ACC112 (cell line): ENCODE measurements around the gene SLC1A5.

Source experiments
- H2AFZ ChIP-seq: fragments of 200-600 bp; sonication (generic); one replicate; pipeline ENCODE4 v1.6.0; 2017; ENCODE audit warnings: antibody characterized with exemption, low read length; ENCODE audit not compliant: unreplicated experiment
- H3K27ac ChIP-seq: fragments of 200-600 bp; sonication (generic); 2 replicates; pipeline ENCODE4 v1.5.1; 2014; ENCODE audit warnings: low read depth, mild to moderate bottlenecking, antibody characterized with exemption, low read length, moderate library complexity
- H3K27me3 ChIP-seq: fragments of 200-600 bp; sonication (generic); 2 replicates; pipeline ENCODE4 v1.6.1; 2014; ENCODE audit warnings: mild to moderate bottlenecking, antibody characterized with exemption, low read length, moderate library complexity, mixed read lengths; ENCODE audit not compliant: insufficient read depth
- H3K36me3 ChIP-seq: fragments of 200-600 bp; sonication (generic); 2 replicates; pipeline ENCODE4 v1.6.1; 2016; ENCODE audit warnings: mild to moderate bottlenecking, antibody characterized with exemption, low read length, moderate library complexity, mixed read lengths; ENCODE audit not compliant: insufficient read depth
- H3K4me1 ChIP-seq: fragments of 200-600 bp; sonication (generic); one replicate; pipeline ENCODE4 v1.6.1; 2016; ENCODE audit warnings: low read length, mixed read lengths; ENCODE audit not compliant: insufficient read depth, unreplicated experiment, control insufficient read depth
- H3K4me3 ChIP-seq: fragments of 200-600 bp; sonication (generic); 2 replicates; pipeline ENCODE4 v1.5.1; 2014; ENCODE audit warnings: mild to moderate bottlenecking, low read depth, low read length
- H3K79me2 ChIP-seq: fragments of 200-600 bp; sonication (generic); one replicate; pipeline ENCODE4 v1.6.0; 2016; ENCODE audit warnings: low read length; ENCODE audit not compliant: control insufficient read depth, unreplicated experiment, insufficient read depth

The SLC1A5 gene

DNA sequence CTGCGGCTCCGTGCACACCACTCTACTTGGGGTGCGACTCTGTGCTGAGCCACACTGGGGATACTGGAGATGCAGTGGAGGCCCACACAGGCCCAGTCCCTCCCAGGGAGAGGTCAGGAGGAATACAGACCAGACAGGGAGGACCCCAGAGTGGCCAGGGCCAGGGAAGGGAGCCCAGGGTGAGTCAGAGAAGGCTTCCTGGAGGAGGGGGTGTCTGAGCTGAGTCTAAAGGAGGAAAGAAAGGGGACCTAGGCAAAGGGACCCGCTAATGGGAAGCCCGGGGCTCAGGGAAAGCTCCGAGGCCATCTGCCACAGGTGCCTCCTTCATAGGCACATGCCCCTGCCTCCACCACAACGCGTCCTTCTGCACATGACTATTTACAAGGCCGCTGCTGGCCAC lies 58.2 kb downstream of the SLC1A5 start:
- Histone ChIP-seq H3K36me3 (0 out of 2 replicates have a peak, but pooled peaks cover 6% of the 10 kb centered on the region), H3K27ac (no peak overlapping the region), H3K79me2 (peaks cover 27% of the 10 kb centered on the region)

DNA sequence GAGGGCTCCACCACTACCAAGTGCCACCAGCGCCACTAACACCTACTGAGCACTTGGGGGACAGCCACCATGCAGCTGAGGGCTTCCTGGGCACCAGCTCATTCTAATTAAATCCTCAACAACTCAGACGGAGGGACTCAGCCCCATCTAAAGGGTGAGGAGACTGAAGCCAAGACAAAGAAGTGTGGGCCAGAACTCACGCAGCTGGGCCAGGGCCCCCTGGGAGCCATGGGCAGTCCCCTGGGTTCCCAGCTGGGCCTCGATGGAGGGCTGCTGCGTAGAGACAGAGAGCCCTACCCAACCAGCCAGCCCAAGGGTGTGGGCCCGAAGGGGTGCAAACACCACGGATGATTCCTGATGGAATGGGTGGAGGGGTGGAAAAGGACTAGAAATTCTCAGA lies 58.7 kb downstream of the SLC1A5 start:
- Histone ChIP-seq H3K27ac (no peak overlapping the region), H3K4me1 (peaks cover 27% of the 10 kb centered on the region), H3K79me2 (peaks cover 27% of the 10 kb centered on the region)

More for the DNA sequence above, 58.2 kb downstream of the SLC1A5 start:
- Histone ChIP-seq H2AFZ (no peak overlapping the region), H3K4me3 (no peak overlapping the region), H3K27me3 (no peaks in the 10 kb centered on the region), H3K4me1 (peaks cover 27% of the 10 kb centered on the region)

DNA sequence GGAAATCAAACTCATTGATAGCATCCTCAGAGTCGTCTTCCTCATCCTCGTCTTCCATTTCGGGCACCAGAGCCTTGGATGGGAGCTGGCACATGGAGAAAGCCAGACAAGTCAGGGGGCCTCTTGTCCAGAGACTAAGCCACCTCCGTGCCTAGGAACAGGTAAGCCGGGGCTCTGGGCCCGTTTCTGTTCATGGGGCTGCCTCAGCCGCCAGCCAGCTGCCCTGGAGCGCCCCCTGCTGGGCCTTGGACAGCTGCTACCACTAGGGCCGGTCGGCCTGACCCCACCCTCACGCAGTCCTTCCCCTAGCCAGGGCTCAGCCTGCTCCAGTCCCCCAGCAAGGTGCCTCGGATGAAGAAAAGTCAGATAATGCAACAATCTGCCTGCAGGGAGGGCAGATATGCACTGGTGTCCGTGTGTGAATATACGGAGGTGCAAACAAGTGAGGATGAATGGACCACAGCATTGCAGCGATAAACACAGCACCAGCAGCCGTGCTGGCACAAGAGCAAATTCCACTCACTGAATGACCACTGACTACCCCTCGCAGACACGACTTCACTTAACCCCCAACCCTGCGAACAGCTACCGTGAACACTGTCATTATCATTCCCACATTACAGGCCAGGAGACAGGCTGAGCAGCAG lies 59.6 kb downstream of the SLC1A5 start:
- H3K4me3 ChIP-seq, result no peak overlapping the region
- 0 out of 2 replicates have a peak, but pooled peaks cover 3% of the 10 kb centered on the region for H3K36me3 ChIP-seq
- peaks cover 24% of the 10 kb centered on the region for H3K4me1 ChIP-seq

More for the DNA sequence above, 58.7 kb downstream of the SLC1A5 start:
- no peaks in the 10 kb centered on the region for H3K27me3 ChIP-seq
- no peak overlapping the region for H2AFZ ChIP-seq
- H3K4me3 ChIP-seq, result no peak overlapping the region
- 0 out of 2 replicates have a peak, but pooled peaks cover 6% of the 10 kb centered on the region for H3K36me3 ChIP-seq

DNA sequence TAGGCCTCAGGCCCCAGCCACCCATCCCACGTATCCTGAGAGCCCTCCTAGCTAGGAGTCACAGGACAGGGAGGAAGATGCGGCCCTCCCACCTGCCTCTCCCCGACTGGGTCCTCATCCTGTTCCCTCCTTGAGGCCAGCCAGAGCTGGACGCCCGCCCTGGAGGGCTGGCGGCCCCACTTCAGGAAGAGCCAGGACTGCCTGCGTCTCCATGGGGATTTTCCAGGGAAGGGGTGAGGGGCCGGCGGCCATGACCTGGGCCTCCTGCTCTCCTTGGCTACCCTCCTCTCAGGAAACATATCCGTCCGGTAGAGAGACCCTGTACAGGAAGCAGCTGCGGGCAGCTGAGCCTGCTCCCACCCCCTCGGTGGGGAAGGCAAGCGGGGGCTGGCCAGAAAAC lies 60.2 kb downstream of the SLC1A5 start:
- H3K27ac ChIP-seq, result no peak overlapping the region
- H3K4me3 ChIP-seq, result no peak overlapping the region
- H3K4me1 ChIP-seq, result peaks cover 19% of the 10 kb centered on the region
- 0 out of 2 replicates have a peak, but pooled peaks cover 3% of the 10 kb centered on the region for H3K36me3 ChIP-seq
- H2AFZ ChIP-seq, result no peak overlapping the region
- H3K79me2 ChIP-seq, result peaks cover 15% of the 10 kb centered on the region
- H3K27me3 ChIP-seq, result no peaks in the 10 kb centered on the region

More for the DNA sequence above, 59.6 kb downstream of the SLC1A5 start:
- no peak overlapping the region for H3K27ac ChIP-seq
- no peak overlapping the region for H2AFZ ChIP-seq
- no peaks in the 10 kb centered on the region for H3K27me3 ChIP-seq
- peaks cover 21% of the 10 kb centered on the region for H3K79me2 ChIP-seq

DNA sequence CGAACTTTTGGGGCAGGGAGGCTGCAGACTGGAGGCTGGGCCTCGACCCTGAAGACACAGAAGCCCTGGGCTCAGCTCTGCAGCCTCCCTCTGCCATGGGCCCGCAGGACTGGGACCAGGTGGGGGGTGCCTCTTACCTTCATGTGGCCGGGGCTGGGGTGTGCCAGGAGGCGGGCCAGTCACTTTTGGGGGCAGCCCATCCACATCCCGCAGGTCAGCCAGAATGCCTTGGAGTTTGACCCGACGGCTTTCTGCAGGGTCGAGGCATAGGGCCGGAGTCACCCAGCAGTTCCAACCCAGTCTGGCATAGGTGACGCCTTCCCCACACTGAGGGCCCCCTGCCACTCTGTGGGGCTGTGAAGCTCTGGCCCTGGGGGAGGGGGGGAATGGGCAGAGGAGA lies 60.6 kb downstream of the SLC1A5 start:
- no peaks in the 10 kb centered on the region for H3K27me3 ChIP-seq
- no peak overlapping the region for H3K4me3 ChIP-seq
- no peak overlapping the region for H2AFZ ChIP-seq
- H3K36me3 ChIP-seq, result 0 out of 2 replicates have a peak, but pooled peaks cover 3% of the 10 kb centered on the region
- H3K27ac ChIP-seq, result no peak overlapping the region
- H3K4me1 ChIP-seq, result peaks cover 19% of the 10 kb centered on the region
- peaks cover 11% of the 10 kb centered on the region for H3K79me2 ChIP-seq

DNA sequence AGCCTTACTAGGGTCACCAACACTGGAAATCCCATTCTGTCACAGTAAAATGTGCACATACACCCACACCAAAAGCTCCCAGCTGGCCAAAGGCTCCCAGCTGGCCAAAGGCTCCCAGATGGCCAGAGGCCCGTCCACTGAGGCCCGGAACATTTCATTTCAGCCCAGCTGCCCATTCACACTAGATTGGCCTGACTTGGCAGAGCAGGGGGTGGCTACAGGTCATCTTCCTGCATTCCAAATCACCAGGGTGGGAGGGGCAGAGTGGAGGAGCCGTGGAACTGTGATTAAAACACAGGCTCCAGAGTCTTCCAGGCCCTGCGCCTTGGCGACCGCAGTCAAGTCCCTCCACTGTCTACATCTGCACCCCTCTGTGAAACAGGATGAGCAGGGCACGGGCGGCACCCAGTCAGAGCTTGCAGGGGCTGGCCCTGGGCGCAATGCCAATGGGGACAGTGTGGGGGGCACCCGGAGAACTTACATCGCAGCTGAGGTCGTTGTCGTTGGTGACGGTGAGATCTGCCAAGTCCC lies 61.4 kb downstream of the SLC1A5 start:
- peaks cover 11% of the 10 kb centered on the region for H3K79me2 ChIP-seq
- H3K4me3 ChIP-seq, result no peak overlapping the region
- H3K27ac ChIP-seq, result no peak overlapping the region
- H3K27me3 ChIP-seq, result no peaks in the 10 kb centered on the region
- H2AFZ ChIP-seq, result no peak overlapping the region
- 0 out of 2 replicates have a peak, but pooled peaks cover 3% of the 10 kb centered on the region for H3K36me3 ChIP-seq
- H3K4me1 ChIP-seq, result peaks cover 17% of the 10 kb centered on the region

DNA sequence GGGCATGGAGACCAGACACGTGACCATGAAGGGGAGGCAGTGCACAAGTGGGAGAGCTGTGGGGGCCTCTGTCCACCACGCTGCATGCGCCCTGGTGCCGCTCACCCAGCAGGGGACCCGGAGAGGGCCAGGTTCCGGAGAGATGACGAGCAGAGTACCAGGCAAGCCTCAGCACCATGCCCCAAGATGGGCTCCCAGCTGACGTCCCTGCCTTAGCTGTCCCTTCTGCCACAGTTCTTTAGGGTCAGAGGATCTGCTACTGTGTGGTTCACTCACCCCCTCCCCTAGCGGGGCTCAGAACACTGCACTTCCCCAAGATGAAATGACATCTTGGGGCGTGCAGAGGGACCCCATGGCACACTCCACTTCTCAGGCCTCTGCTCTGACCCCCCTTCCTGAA lies 61.8 kb downstream of the SLC1A5 start:
- Histone ChIP-seq H3K27ac (no peak overlapping the region), H2AFZ (no peak overlapping the region), H3K79me2 (peaks cover 11% of the 10 kb centered on the region), H3K27me3 (no peaks in the 10 kb centered on the region), H3K4me3 (no peak overlapping the region), H3K36me3 (0 out of 2 replicates have a peak, but pooled peaks cover 3% of the 10 kb centered on the region), H3K4me1 (peaks cover 12% of the 10 kb centered on the region)

DNA sequence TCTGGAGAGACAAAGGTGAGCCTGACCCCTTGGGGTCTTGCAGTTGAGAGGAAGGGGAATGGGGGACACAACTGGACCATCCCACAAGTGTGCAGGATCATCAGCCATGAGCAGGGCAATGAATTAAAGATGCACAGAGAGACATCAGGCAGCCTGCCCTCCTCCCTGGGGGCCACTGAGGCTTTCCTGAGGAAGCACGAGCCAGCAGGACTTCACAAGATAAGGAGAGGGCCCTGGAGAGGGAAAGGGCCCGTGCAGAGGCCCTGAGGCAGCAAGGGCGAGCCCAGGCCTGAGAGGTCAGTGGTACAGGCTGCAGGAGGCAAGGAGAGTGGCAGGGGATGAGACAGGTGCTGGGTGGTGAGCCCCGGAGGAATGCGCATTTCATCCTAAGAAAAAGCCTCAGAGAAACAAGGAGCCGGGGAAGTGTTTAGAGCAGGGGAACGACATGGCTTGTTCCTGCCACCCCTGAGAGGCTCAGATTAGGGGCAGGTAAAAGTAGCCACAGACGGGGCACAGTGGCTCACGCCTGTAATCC lies 62.5 kb downstream of the SLC1A5 start:
- Histone ChIP-seq H3K27ac (no peak overlapping the region), H3K4me1 (peaks cover 6% of the 10 kb centered on the region), H3K4me3 (no peak overlapping the region), H3K79me2 (peaks cover 11% of the 10 kb centered on the region), H3K36me3 (0 out of 2 replicates have a peak, but pooled peaks cover 3% of the 10 kb centered on the region), H2AFZ (no peak overlapping the region), H3K27me3 (no peaks in the 10 kb centered on the region)

DNA sequence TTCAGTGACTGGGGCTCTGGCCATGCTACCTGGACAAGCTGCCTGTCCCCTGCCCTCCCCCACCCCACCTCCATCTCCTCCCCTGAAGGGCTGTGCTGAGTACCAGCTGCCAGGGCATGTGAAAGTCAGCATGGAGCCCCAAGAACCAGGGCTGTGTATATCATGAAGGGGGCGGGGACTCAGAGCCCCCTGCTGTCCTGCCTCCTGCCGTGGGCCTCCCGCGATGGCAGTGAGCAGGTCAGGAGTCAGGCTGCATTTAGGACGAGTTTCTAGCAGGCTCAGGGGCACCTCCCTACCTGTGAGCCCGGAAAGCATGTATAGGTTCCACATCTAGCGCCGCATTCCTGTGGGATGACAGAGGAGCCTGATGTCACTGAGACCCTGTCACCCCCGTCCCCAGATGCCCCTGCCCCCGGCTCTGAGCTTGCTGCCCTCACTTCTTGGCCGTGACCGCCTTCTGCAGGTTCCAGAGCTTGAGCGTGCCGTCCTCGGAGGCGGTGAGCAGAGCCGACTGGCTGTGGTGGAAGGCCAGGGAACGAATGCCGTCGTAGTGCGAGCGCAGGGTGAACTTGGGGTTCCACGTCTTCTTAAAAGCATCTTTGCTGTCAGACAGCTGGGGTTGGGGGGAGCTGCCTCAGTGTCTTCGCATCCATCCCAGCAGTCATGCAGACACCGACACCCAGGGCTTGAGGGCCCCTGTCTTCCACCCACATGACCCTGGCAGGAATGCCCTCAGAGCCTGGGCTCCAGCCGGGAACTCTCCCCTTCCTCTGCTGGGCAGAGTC lies 63.2 kb downstream of the SLC1A5 start:
- Histone ChIP-seq H3K4me1 (no peaks in the 10 kb centered on the region), H3K4me3 (no peak overlapping the region), H3K36me3 (0 out of 2 replicates have a peak, but pooled peaks cover 3% of the 10 kb centered on the region), H3K27me3 (no peaks in the 10 kb centered on the region), H3K27ac (no peak overlapping the region), H3K79me2 (peaks cover 9% of the 10 kb centered on the region), H2AFZ (no peak overlapping the region)
